Mesenchymal stem cell (in vitro differentiated cells and primary cell): ENCODE data around the gene MECP2.

ENCODE experiments used
- DNase-seq: peaks from one replicate; pipeline ENCODE4 v3.0.0-alpha.2; 2013
- H2AFZ ChIP-seq: one replicate; pipeline ENCODE4 v1.6.1; 2013; ENCODE audit warnings: low read depth, mild to moderate bottlenecking, control low read depth, inconsistent platforms, low read length, moderate library complexity
- H2AK5ac ChIP-seq: 2 replicates; pipeline ENCODE4 v1.6.1; 2013; ENCODE audit warnings: low read length, moderate library complexity, mild to moderate bottlenecking, inconsistent platforms; ENCODE audit not compliant: severe bottlenecking
- H2BK120ac ChIP-seq: one replicate; pipeline ENCODE4 v1.6.1; 2013; ENCODE audit warnings: low read depth, mild to moderate bottlenecking, inconsistent platforms, low read length, moderate library complexity
- H2BK12ac ChIP-seq, 2 experiments: one replicate each; pipeline ENCODE4 v1.6.1; 2013; ENCODE audit warnings: inconsistent platforms in 2 of 2, low read length in 2 of 2, mild to moderate bottlenecking in 2 of 2, moderate library complexity in 2 of 2, control low read depth in 1 of 2
- H2BK15ac ChIP-seq: one replicate; pipeline ENCODE4 v1.6.1; 2013; ENCODE audit warnings: mild to moderate bottlenecking, low read depth, inconsistent platforms; ENCODE audit not compliant: poor library complexity, severe bottlenecking
- H2BK5ac ChIP-seq: 2 replicates; pipeline ENCODE4 v1.6.1; 2013; ENCODE audit warnings: low read depth, mild to moderate bottlenecking, low read length, control low read depth, inconsistent platforms; ENCODE audit not compliant: poor library complexity, severe bottlenecking
- H3K14ac ChIP-seq, 2 experiments: one replicate each; pipeline ENCODE4 v1.6.1; 2013; ENCODE audit warnings: inconsistent platforms in 2 of 2, low read length in 2 of 2, control low read depth in 1 of 2, mild to moderate bottlenecking in 1 of 2, moderate library complexity in 1 of 2
- H3K18ac ChIP-seq, 2 experiments: one replicate each; pipeline ENCODE4 v1.6.1; 2013; ENCODE audit warnings: inconsistent platforms in 2 of 2, low read length in 2 of 2, control low read depth in 1 of 2, low read depth in 1 of 2, mild to moderate bottlenecking in 1 of 2
- H3K23ac ChIP-seq, 2 experiments: one replicate each; pipeline ENCODE4 v1.6.1; 2013; ENCODE audit warnings: inconsistent platforms in 2 of 2, low read length in 2 of 2, mild to moderate bottlenecking in 2 of 2, moderate library complexity in 2 of 2, control low read depth in 1 of 2
- H3K27ac ChIP-seq: 2 replicates; pipeline ENCODE4 v1.5.1; 2013; ENCODE audit warnings: mild to moderate bottlenecking, moderate library complexity, low read length, control low read depth, inconsistent platforms; ENCODE audit not compliant: poor library complexity, severe bottlenecking
- H3K27me3 ChIP-seq, 2 experiments: 2 replicates each; pipeline versions ENCODE4 v1.6.1 to v1.7.0; 2013; ENCODE audit warnings: low read length in 2 of 2, mild to moderate bottlenecking in 2 of 2, moderate library complexity in 2 of 2, control low read depth in 1 of 2, inconsistent platforms in 1 of 2; ENCODE audit not compliant: control insufficient read depth in 1 of 2, insufficient read depth in 1 of 2
- H3K36me3 ChIP-seq, 2 experiments: 2 replicates each; pipeline versions ENCODE4 v1.6.1 to v1.7.0; 2013; ENCODE audit warnings: low read length in 2 of 2, control low read depth in 1 of 2, inconsistent platforms in 1 of 2, low read depth in 1 of 2, mild to moderate bottlenecking in 1 of 2; ENCODE audit not compliant: insufficient read depth in 2 of 2, control insufficient read depth in 1 of 2
- H3K4ac ChIP-seq, 2 experiments: one replicate each; pipeline ENCODE4 v1.6.1; 2013; ENCODE audit warnings: inconsistent platforms in 2 of 2, low read length in 2 of 2, mild to moderate bottlenecking in 2 of 2, moderate library complexity in 2 of 2, control low read depth in 1 of 2, low read depth in 1 of 2
- H3K4me1 ChIP-seq: 2 replicates; pipeline ENCODE4 v1.6.1; 2013; ENCODE audit warnings: low read depth, low read length, control low read depth; ENCODE audit not compliant: control insufficient read depth, insufficient read depth
- H3K4me2 ChIP-seq: 2 replicates; pipeline ENCODE4 v1.6.1; 2013; ENCODE audit warnings: low read length, mild to moderate bottlenecking, inconsistent platforms; ENCODE audit not compliant: poor library complexity, severe bottlenecking
- H3K4me3 ChIP-seq, 2 experiments: 2 replicates each; pipeline versions ENCODE4 v1.5.1 to v1.7.0; 2013; ENCODE audit warnings: low read length in 2 of 2, mild to moderate bottlenecking in 2 of 2, control low read depth in 1 of 2, low read depth in 1 of 2; ENCODE audit not compliant: insufficient read depth in 1 of 2
- H3K79me1 ChIP-seq: replicated peaks from 2 replicates; pipeline ENCODE4 v1.6.1; 2013; ENCODE audit warnings: mild to moderate bottlenecking, control low read depth, low read length, inconsistent platforms; ENCODE audit not compliant: poor library complexity, severe bottlenecking
- H3K9ac ChIP-seq: 2 replicates; pipeline ENCODE4 v1.7.0; 2013; ENCODE audit warnings: mild to moderate bottlenecking, low read length, moderate library complexity
- H3K9me3 ChIP-seq: 2 replicates; pipeline ENCODE4 v1.7.0; 2013; ENCODE audit warnings: mild to moderate bottlenecking, low read length; ENCODE audit not compliant: control insufficient read depth
- H4K8ac ChIP-seq: one replicate; pipeline ENCODE4 v1.6.1; 2013; ENCODE audit warnings: inconsistent platforms, mild to moderate bottlenecking, low read length, moderate library complexity
- H4K91ac ChIP-seq: one replicate; pipeline ENCODE4 v1.6.1; 2013; ENCODE audit warnings: mild to moderate bottlenecking, low read length, inconsistent platforms
- whole genome bisulfite sequencing: methylation state at CpG from one replicate; pipeline ENCODE4 v1.1.7; 2013; ENCODE audit warnings: mixed read lengths; 5-methylcytosine and 5-hydroxymethylcytosine counted together

MECP2 gene

GRCh38 chrX:154013001-154013421 is 84.5 kb downstream of the MECP2 start:
- 89% methylated on average over 12 of the region's 17 CpGs for WGBS
- Histone ChIP-seq H2BK15ac (no peak overlapping the region), H2BK5ac (no peak overlapping the region), H3K4me2 (no peak overlapping the region), H4K91ac (no peak overlapping the region), H2BK12ac (no peak overlapping the region), H3K4ac (no peak overlapping the region), H3K23ac (no peak overlapping the region), H2BK120ac (no peak overlapping the region), H4K8ac (no peak overlapping the region), H3K79me1 (peaks cover 17% of the 10 kb centered on the region), H3K14ac (no peak overlapping the region), H3K27me3 (peaks cover 0 to 7% of the 10 kb centered on the region in 2 experiments), H3K4me1 (peaks cover 9% of the 10 kb centered on the region), H2AK5ac (no peak overlapping the region), H3K27ac (no peak overlapping the region), H3K18ac (no peak overlapping the region), H3K36me3 (peaks cover 57 to 70% of the 10 kb centered on the region in 2 experiments), H3K9me3 (no peaks in the 10 kb centered on the region), H2AFZ (no peak overlapping the region), H3K4me3 (no peak overlapping the region), H3K9ac (no peak overlapping the region)
- DNase-seq: no peak

- H4K91ac ChIP-seq: no peak overlapping the region
- no peak overlapping the region for H2BK120ac ChIP-seq
- H2AK5ac ChIP-seq: no peak overlapping the region
- no peak overlapping the region for H3K4me3 ChIP-seq
- no peak overlapping the region for H4K8ac ChIP-seq
- no peak overlapping the region for H3K4me2 ChIP-seq
- H3K4ac ChIP-seq: peak overlapping the region in 1 of 2 experiments; percentile 58
- no peak overlapping the region for H2BK12ac ChIP-seq
- H3K27ac ChIP-seq: no peak overlapping the region
- no peaks in the 10 kb centered on the region for H3K9me3 ChIP-seq
- H3K36me3 ChIP-seq: peaks cover 56 to 70% of the 10 kb centered on the region in 2 experiments
- H3K18ac ChIP-seq: no peak overlapping the region
- H3K4me1 ChIP-seq: peaks cover 8% of the 10 kb centered on the region
- no peak for DNase-seq
- 97% methylated on average over 9 of the region's 17 CpGs for WGBS
- H2AFZ ChIP-seq: no peak overlapping the region
- H3K27me3 ChIP-seq: peaks cover 0 to 7% of the 10 kb centered on the region in 2 experiments
- H2BK5ac ChIP-seq: no peak overlapping the region
- H3K9ac ChIP-seq: no peak overlapping the region
- H3K23ac ChIP-seq: no peak overlapping the region
- H3K14ac ChIP-seq: no peak overlapping the region
- no peak overlapping the region for H2BK15ac ChIP-seq
- H3K79me1 ChIP-seq: peaks cover 15% of the 10 kb centered on the region
Observed at GRCh38 chrX:154012336-154012991, 85.1 kb downstream of the MECP2 start.

GRCh38 chrX:154011376-154012335 is 85.9 kb downstream of the MECP2 start:
- H3K79me1 ChIP-seq: peaks cover 15% of the 10 kb centered on the region
- no peak overlapping the region for H3K4me3 ChIP-seq
- no peak overlapping the region for H3K4me2 ChIP-seq
- H3K9me3 ChIP-seq: no peaks in the 10 kb centered on the region
- 95% methylated on average over 16 of the region's 18 CpGs for WGBS
- no peak overlapping the region for H4K91ac ChIP-seq
- peaks cover 8% of the 10 kb centered on the region for H3K4me1 ChIP-seq
- H3K36me3 ChIP-seq: peaks cover 51 to 71% of the 10 kb centered on the region in 2 experiments
- H2BK12ac ChIP-seq: no peak overlapping the region
- no peak overlapping the region for H3K14ac ChIP-seq
- peaks cover 0 to 9% of the 10 kb centered on the region in 2 experiments for H3K27me3 ChIP-seq
- no peak overlapping the region for H3K18ac ChIP-seq
- no peak for DNase-seq
- H2BK15ac ChIP-seq: no peak overlapping the region
- no peak overlapping the region for H3K27ac ChIP-seq
- H2BK5ac ChIP-seq: no peak overlapping the region
- H3K9ac ChIP-seq: no peak overlapping the region
- peak overlapping the region; percentile 37 for H4K8ac ChIP-seq
- H2AFZ ChIP-seq: no peak overlapping the region
- no peak overlapping the region for H3K23ac ChIP-seq
- no peak overlapping the region for H2BK120ac ChIP-seq
- no peak overlapping the region for H3K4ac ChIP-seq
- H2AK5ac ChIP-seq: no peak overlapping the region
